HG03342 (cell line): ENCODE data around the gene CEBPB.
"Not testable (repeated sequence)": the region's sequence is repeated elsewhere in the genome, so short reads cannot be mapped to it uniquely, and the experiment has no call there.

Experiments
- ATAC-seq: cut with Tn5 transposase; IDR thresholded peaks from one replicate; pipeline ENCODE4 v1.9.1; 2021; ENCODE audit warnings: mild to moderate bottlenecking, moderate library complexity; ENCODE audit not compliant: unreplicated experiment

The CEBPB gene

DNA sequence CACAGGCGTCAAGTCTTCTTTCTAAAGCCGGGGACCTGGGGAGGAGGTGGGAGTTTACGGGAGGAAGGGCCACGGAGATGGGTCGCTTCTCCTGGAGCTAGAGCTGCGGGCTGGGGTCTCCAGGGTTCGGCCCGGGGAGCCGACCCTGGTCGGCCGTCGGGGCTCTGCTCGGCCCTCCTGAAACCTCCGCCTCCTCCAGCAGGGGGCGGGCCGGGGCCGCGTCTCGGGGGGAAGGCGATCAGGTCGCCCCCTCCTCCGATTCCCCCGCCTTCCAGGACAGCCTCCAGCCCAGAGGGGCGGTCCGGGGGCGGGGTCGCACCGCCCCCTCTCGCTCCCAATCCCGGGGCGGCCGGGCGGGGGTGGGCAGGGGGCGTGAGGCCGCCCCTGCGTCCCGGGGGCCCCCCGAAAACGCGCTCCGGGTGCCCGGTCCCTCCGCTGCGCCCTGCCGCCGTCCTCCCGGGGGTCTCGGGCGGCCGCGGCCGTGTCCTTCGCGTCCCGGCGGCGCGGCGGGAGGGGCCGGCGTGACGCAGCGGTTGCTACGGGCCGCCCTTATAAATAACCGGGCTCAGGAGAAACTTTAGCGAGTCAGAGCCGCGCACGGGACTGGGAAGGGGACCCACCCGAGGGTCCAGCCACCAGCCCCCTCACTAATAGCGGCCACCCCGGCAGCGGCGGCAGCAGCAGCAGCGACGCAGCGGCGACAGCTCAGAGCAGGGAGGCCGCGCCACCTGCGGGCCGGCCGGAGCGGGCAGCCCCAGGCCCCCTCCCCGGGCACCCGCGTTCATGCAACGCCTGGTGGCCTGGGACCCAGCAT is at the start of gene CEBPB:
Gene CEBPB (plus strand): TSS at position 580 of the 814 bp plus-strand sequence. CDS start 204 bp downstream, at position 784.
- peak; percentile 39 for ATAC-seq

DNA sequence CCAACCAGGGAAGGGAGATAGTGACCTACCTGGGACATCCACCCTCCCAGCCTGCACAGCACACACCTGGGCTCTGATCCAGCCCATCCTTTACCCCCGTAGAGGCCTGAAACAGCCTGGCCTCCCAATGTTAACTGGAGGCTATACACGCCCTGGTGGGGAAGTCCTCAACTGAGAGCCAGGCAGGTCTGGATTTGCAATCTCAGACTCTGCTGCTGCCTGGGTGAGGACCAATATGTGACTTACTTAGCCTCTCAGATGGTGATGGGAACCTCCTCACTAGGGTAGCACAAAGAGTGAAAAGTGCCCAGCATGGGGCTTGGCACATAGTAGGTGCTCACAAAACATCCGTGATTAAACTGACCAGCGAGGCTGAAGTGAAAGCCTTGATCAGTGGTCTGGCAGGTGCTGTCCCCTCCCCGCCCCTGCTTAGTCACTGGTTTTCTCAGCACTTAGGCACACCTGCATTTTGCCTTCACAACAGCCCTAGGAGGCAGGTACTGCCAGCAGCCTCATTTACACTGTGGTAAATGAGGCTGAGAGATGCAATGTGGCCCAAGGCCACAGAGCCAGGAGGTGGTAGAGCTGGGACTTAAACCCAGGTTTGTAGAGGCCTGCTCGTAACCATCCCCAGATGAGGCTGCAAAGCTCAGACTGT is 49.5 kb upstream of the CEBPB start:
- no peak for ATAC-seq

DNA sequence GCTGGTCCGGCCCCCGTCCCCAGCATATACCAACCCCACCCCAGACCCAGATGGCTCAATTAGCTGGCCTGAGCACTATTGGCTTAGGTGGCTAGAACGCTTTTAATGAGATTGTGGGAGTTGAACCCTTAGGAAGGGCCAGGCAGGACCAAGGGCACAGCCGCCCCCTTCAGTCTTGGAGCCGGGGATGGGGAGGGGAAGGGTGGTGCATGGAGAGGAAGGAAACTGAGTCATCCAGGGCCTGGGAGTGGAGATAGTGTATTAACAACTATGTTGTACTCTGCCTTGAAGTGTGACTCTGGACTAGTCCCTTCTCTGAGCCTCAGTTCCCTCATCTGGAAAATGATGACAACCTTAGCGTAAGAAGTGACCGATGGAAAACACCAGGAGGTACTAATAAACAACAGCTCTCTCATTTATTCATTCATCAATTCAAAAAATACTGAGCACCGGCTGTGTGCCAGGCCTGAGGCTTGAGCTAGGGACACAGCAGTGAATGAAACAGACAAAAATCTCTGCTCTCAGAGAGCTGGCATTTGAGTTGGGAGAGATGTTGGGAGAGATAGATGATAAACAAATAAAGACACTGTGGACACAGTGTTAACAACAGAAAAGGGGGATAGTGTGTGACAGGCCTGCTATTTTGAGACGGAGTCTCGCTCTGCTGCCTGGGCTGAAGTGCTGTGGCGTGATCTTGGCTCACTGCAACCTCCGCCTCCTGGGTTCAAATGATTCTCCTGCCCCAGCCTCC is 48.6 kb upstream of the CEBPB start:
- ATAC-seq, result no peak

DNA sequence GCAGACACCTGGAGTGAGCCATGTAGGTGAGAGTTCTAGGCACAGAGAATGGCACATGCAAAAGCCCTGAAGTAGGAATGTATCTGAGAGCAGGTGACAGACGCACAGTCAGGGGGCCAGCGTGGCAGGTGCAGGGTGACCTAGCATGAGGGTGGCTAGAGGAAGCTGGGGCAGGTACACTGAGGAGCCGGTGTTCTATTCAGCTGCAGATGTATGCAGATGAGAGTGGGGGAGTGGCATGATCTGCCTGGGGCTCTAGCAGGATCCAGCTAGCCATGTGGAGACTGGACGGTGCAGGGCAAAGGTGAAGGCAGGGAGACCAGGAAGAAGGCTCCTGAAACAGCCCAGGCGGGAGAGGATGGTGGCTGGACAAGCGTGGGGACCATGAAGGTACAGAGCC is 47.8 kb upstream of the CEBPB start:
- no peak for ATAC-seq

DNA sequence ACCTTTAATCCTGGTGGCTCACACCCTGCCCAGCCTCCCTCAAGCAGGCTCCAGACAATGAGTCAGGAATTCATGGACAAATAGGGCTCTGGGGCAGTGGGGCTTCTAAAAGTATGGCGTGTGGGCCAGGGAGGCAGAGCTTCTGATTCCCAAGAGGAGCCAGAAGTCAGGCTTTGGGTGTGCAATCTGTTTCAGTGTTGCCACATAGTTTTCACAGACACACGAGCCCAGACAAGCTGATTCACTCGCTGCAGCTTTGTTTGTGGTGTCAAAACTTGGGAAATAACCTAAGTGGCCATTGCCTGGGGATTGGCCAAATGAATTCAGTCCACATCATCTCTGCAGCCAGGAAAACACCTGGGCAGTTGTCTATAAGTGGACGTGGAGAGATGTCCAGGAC is 46.3 kb upstream of the CEBPB start:
- ATAC-seq, result no peak

DNA sequence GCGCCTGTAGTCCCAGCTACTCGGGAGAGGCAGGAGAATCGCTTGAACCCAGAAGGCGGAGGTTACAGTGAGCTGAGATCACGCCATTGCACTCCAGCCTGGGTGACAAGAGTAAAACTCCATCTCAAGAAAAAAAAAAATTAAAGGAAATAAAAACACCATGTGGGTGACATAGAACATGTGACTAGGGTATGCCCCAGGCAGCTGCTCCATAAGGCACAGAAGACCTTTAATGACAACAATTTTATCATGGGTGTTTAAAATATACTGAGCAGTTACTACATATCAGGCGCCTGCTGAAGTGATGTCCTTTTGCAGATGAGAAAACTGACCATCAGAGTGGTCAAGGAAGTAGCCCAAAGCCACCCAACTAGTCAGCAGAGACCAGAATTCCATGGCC is 45.1 kb upstream of the CEBPB start:
- no peak for ATAC-seq

- ATAC-seq, result no peak
Measured at GRCh38 chr20:50146214-50146613, 44.4 kb upstream of the CEBPB start.

GRCh38 chr20:50146732-50147662 is 43.6 kb upstream of the CEBPB start:
- ATAC-seq, result peak; percentile 69

- ATAC-seq, result no peak
Measured at GRCh38 chr20:50149481-50150254, 41.0 kb upstream of the CEBPB start.

DNA sequence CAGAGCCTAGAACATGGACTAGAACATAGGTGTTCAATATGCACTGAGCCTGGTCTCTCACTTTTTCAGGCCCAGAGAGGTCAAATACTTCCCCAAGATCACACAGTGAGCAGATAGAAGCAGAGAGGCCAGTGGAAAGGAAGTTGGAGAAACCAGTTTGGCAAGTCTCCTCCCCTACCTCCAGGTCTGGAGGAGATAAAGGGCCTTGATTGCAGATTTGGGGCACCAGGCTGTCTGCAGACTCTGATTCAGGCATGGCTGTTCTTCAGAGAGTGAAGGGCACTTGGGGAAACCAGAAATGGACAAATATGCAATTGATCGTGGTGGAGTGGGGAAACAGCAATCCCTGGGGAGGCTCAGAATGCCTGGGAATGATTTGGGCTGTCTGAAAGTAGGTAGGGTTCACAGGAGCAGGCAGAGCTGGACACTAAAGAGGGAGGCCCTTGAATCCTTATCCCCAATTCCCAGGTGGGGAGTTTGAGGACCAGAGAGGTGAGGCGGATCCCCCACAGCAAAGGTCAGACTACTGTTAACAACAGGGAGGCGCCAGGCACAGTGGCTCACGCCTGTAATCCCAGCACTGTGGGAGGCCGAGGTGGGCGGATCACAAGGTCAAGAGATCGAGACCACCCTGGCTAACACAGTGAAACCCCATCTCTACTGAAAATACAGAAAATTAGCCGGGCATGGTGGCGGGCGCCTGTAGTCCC is 39.4 kb upstream of the CEBPB start:
- ATAC-seq, result no peak

- no peak for ATAC-seq
Measured at GRCh38 chr20:50152394-50153152, 38.1 kb upstream of the CEBPB start.

- no peak for ATAC-seq
Measured at GRCh38 chr20:50153153-50153499, 37.5 kb upstream of the CEBPB start.

DNA sequence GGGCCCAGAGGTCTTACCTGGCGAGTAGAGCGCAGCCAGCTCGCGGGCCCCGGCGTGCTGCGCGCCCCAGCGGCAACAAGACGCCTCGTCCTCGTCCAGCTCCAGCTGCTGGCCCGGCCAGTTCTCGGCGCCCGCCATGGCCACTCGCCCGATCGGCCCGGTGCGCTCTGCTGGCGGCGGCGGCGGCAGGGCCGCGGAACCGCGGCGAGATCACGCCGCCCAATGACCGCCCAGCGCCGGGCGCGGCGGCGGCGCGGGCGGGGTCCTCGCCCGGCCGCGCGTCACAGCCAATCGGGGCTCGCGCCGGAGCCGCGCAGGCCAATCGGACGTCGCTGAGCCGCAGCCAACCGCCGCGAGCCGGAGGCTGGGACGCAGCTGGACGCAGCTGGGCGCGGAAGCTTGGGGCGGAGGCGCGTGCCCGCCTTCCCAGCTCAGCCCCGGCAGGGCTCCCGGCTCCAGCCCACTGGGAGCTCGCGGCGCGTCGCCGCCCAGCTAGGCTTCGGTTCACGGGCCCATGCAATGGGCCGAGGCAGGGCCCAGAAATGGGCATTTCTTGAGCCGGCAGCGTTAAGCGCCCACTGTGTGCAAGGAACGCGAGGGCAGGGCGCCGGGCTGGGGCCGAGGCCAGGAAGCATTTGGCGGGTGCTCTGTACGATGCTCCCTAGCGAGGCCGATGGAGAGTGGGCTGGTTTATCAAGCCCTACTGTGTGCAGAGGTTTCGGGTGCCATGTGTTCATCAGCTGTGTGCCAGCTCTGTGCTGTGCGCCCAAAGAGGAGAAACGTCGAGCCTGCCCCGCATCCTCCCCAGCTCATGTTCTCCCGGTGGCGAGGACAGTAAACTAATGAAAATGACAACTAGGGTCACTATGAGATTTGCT is 36.9 kb upstream of the CEBPB start, which contains the start of gene PEDS1:
Gene PEDS1 (minus strand): TSS at position 224 of the 878 bp plus-strand sequence. CDS start 86 bp downstream, at position 138.
- ATAC-seq, result peak; percentile 92

- not testable (repeated sequence) for ATAC-seq
Measured at GRCh38 chr20:50161494-50161893, 29.1 kb upstream of the CEBPB start.

GRCh38 chr20:50163570-50164317 is 26.9 kb upstream of the CEBPB start:
- ATAC-seq, result no peak

DNA sequence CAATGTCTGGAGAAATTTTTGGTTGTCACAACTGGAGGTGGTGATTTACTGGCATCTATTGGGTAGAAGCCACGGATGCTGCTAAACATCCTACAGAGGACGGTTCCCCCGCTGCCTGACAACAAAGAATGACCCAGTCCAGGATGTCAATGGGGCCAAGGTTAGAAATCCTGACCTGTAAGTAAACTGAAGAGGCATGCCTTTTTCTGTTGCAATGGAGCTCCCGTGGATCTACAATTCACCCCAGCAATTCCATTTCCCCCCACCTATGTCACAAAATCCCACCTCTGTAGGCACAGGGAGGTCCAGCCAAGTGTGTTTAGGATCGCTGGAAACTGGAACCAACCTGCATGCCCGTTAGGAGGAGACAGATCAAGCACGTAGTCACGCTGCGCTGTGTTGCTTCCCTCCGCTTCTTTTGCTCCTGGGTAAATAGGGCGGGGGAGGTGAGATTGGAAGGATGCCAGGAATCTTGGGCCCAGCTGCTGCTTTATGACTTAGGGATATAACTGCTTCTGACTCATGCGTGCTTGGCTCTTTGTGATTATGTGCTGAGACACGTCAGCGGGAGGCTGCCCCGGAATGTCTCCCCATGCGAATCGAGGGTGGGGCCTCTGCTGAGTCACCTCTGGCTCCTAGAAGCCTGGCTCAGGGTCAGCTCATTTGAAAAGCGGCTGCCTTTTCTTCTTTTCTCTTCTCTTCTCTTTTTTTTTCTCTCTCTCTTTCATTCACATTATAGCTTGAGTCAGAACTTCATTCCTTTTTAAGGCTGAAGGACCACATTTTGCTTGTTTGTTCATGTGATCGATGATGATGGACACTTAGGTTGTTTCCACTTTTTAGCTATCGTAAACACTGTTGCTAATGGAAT is 24.7 kb upstream of the CEBPB start:
- ATAC-seq, result peak; percentile 92
